HG02678 (cell line): ENCODE measurements around the gene PERM1.
"Not testable (repeated sequence)": the region's sequence is repeated elsewhere in the genome, so short reads cannot be mapped to it uniquely, and the experiment has no call there.

ENCODE experiments used
- ATAC-seq: cut with Tn5 transposase; IDR thresholded peaks from one replicate; pipeline ENCODE4 v1.9.1; 2021; ENCODE audit warnings: mild to moderate bottlenecking, moderate library complexity; ENCODE audit not compliant: unreplicated experiment

PERM1 gene

DNA sequence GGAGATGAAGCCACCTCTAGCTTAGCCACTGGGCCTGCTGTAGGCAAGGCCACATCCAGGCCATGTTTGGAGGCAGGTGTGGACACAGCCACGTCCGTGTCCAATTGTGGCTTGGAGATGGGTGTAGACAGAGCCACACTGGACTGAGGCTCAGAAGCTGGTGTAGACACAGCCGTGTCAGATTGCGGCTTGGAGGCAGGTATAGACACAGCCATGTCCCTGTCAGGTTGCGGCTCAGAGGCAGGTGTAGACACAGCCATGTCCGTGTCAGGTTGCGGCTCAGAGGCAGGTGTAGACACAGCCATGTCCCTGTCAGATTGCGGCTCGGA lies 2.2 kb downstream of the PERM1 start:
- ATAC-seq: no peak

DNA sequence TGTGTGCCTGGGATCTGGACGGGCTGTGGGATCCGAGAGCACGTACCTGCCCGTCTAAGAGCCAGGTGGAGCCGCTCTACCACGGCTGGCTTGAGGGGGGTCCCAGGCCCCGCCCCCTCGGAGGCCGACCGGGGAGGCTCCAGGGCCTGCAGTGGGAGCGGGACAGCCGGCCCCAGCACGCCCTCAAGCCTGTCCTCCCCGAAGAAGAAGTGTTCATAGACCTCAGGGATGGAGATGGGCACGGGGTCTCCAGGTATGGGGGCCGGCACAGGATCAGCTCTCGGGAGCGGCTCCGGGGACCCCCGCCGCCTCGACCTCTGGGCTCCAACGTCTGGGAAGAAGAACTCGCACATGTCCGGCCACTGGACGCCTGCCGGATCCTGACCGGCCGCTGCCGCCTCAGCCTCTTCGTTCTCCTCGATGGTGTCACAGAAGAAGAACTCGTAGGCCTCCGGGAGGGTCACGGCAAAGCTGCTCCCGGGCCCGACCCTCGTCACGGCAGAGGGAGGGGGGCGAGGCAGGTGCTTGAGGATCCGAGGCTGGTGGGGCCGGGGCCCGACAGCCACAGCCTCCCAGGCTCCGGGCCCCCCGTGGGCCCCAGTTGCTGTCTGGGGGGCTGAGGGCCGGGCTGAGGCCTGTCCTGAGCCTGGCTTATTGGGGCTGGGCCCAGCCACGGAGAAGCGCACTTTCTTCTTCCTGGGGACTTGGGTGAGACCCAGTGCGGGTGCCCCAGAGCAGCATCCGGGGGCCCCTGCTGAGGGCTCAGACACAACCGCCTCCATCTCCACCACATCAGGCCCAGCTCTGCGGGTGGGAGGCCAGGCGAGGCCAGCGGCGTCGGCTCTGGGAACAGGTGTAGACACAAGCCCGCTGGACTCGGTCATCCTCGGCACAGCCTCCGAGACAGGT lies 2.8 kb downstream of the PERM1 start:
- no peak for ATAC-seq

DNA sequence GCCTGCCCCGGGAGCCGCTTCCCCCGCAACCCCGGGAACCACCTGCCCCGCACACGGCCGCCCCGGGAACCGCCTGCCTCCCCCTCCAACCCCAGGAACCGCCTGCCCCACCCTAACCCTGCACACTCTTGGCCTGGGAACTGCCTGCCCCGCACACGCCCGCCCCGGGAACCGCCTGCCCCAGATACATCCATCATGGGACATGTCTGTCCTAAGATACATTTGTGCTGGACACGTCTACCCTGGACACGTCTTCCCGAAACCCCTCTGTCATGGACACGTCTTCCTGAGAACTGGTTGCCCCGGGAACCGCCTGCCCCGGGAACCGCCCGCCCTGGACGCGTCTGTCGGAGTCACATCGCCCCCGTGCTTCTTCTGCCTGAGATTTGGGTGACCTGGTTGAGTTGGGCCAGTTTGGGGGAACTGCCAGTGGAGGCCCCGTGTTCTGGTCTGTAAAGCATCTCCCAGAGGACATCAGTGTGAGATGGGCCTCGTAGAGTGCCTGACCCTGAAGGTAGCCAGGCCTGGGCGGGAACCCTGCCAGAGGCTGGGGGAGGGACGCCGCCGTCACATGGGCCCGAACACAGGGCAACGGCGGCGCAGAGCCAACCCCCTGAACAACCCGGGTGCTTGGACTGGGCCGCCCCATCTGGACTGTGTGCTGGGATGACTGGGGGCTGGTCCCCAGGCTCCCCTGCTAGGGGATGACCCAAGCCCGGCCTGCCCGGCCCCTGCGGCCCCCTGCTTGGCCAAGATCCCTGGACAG lies 3.6 kb downstream of the PERM1 start:
- no peak for ATAC-seq

DNA sequence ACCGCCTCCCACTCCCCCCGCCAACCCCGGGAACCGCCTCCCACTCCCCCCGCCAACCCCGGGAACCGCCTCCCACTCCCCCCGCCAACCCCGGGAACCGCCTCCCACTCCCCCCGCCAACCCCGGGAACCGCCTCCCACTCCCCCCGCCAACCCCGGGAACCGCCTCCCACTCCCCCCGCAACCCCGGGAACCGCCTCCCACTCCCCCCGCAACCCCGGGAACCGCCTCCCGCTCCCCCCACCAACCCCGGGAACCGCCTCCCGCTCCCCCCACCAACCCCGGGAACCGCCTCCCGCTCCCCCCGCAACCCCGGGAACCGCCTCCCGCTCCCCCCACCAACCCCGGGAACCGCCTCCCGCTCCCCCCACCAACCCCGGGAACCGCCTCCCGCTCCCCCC lies 5.1 kb downstream of the PERM1 start:
- not testable (repeated sequence) for ATAC-seq

DNA sequence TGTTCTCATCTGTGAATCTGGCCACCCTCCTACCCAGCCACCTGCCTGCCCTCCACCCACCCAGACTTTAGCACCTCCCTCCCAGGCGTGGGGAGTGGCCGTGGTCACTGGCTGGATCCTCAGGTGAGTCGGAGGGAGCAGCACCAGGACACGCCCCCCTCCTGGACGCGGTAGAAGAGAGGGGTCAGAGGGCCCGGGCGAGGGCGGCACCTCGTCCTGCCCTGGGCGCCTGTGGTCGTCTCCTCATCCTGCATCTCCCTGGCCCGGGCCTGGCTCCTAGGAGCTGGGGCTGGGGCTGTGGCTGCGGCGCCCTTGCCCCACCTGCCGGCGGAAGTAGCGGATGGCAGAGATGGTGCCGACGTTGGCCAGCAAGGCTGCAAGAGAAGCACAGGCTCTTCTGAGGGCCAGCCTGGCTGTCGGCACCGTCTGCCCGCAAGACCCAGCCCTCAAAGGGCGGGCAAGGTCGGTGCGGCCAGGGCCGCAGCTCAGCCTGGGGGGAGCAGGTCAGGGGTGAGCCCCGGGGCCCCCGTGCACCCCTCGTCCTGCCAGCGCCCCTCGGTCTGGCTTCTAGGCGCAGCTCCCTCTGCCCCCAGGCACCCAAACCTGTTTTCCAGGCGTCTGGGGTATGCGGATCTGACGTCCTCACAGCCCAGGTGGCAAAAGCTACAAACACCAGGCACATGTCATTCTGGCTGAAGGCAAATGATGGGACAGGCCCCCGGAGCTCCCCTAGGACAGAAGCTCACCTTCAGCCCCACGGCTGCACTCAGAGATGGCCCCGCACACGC lies 5.8 kb downstream of the PERM1 start:
- no peak for ATAC-seq

DNA sequence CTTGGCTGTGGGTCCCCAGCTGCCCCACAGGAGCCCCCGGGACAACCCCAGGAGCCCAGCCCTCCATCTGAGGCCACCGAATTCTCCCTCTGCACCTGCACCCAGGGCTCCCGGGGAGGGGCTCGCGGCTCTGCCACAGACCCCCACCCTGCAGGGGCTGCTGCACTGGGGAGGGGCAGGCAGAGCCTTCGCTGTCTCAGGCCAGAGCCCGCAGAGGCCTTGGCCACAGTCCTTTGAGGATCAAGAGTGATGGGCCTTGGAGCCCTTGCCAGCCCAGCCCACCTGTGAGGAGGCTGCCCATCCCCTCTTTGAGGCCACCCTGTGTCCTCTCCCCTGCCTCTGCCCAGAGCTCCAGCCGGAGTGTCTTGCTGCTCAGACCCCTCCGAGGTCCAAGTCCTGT lies 6.5 kb downstream of the PERM1 start:
- ATAC-seq: no peak

DNA sequence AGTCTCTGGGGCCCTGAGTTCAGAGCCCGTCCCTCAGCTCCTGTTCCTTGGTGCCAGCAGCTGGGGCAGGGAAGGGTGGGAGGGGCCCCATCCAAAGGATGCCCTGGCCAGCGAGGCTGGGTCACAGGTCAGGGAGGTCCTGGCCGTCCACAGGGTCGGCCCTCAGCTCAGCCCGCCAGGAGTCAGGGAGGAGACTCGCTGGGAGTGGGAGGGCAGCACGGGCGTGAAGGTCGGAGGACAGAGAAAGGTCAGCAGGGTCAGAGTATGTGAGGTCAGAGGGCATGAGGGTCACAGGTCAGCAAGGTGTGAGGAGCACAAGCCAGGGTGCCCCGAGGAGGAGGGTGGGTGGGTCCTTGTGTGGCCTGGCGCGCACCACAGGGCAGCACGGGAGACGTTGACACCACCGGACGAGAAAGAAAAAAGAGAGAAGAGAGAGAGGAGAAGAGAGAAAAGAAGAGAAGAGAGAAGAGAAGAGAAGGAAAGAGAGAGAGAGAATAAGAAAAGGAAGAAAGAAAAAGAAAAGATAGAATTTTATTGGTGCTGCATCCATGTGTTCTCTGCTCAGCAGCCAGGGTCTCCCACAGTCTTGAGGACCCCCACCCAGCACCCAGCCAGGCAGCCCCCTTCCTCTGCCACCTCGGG lies 7.1 kb downstream of the PERM1 start:
- no peak for ATAC-seq

DNA sequence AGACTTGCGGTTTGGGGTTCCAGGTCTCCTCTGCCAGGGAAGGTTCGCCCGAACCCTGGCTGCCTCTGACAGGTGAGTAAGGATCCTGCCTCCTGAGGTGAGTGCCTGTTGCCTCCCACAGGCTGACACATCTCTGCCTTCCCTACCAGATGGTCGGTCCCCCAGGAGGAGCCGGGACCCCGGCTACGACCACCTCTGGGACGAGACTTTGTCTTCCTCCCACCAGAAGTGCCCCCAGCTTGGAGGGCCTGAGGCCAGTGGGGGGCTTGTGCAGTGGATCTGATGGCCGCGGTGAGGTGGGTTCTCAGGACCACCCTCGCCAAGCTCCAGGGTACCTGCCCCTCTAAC lies 7.6 kb downstream of the PERM1 start:
- ATAC-seq: no peak

DNA sequence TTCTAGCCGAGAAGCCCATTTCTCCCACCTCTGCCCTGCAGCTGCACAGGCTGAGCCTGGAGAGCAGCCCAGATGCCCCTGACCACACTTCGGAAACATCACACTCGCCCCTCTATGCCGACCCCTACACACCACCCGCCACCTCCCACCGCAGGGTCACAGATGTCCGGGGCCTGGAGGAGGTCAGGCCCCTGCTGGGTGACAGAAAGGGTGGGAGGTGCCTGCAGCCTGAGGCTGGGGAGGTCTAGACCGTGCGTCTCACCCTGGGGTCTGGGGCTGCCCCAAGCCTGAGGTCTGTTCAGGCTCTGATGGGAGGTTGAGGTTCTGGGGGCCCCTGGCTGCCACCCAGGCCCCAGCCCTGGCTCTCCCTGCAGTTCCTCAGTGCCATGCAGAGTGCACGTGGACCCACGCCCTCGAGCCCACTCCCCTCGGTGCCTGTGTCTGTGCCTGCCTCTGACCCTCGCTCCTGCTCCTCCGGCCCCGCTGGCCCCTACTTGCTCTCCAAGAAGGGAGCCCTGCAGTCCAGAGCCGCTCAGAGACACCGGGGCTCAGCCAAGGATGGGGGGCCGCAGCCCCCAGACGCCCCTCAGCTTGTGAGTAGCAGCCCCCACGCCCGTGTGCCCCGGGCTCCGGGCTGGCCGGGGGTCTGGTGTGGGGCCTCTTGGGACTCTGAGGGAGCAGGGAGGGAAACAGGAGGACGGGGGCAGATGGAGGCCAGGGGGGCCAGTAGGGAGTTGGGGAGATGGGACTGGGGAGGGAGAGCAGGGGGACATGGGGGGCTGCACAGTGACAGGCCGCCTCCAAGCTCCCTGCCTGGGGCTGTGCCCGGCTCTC lies 8.2 kb downstream of the PERM1 start:
- no peak for ATAC-seq

DNA sequence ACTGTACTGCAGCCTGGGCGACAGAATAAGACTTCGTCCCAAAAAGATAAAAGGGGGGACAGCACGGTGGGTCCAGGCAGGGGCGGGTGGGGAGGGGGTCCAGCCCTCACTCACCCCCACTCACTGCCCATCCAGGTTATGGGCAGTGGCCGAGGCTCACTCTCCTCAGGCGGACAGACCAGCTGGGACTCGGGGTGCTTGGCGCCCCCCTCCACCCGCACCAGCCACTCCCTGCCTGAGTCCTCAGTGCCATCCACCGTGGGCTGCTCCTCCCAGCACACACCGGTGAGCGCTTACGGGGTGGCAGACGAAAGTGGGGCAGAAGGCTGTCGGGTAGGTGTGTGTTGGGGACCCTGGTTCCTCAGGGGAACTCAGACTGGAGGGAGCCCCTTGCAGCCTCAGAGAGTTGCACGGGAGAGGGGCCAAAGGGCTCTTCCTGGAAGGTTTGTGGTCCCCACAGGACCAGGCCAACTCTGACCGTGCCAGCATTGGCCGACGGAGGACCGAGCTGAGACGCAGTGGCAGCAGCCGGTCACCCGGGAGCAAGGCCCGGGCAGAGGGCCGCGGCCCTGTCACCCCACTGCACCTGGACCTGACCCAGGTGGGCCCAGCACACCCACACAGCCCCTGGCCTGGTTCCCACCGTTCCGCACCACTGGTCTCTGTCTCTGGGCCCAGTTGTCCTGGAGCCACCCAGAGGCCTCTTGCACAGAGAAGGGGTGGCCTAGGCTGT lies 9.0 kb downstream of the PERM1 start:
- no peak for ATAC-seq

DNA sequence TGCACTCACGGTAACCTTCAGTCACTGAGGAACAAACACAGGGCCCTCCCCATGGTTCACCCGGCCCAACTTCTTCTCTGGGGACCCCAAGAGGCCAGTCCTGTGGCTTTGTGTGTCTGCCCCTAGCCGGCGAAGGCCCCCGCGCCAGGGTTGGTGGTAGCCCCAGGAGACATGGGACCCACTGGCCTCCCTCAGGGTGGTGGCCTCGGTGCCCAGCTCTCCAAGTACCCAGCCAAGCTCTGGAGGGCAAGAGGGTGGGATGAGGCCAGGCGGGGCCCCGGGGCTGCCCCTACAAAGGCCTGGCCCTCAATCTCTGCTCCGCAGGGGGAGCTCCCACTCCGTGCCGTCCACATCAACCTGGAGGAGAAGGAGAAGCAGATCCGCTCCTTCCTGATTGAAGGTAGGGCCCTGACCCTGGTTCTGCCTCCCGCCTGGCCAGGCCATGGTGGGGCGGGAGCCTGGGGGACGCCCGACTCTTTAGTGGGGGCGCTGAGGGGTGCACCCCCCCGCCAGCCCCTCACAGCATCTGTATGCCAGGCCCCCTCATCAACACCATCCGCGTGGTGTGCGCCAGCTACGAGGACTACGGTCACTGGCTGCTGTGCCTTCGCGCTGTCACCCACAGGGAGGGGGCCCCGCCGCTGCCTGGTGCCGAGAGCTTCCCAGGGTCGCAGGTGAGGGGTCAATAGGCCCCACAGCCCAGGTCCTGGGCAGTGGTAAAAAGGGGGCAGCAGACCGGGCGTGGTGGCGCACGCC lies 10.0 kb downstream of the PERM1 start:
- ATAC-seq: no peak

DNA sequence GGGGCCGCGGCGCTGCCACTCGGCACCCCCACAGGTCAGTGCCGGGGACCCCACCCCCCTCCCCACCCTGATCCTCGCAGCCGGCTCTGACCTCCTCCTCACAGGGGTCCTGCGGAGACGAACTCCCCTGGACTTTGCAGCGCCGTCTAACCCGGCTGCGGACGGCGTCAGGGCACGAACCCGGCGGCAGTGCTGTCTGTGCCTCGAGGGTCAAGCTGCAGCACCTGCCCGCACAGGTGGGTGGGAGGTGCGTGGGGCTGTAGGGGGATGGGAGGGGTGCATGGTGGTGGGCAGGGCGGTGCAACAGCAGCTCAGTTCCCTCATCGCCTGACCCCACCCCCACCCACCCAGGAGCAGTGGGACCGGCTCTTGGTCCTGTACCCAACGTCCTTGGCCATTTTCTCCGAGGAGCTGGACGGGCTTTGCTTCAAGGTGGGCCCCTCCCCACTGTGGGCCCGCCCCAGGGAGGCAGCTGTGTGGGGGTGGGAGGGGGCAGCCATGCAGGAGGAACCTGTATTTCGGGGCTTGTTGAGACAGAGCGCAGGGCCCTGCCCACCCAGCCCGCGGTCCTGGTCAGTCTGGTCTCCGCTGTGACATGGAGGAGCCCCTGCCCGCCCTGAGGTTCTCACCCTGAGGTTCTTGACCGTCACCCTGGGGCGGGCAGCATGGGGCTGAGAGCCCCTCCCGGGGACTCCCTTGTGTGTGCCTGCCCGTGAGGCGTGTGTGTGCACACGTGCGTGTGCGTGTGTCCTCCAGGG lies 10.7 kb downstream of the PERM1 start:
- ATAC-seq: no peak

DNA sequence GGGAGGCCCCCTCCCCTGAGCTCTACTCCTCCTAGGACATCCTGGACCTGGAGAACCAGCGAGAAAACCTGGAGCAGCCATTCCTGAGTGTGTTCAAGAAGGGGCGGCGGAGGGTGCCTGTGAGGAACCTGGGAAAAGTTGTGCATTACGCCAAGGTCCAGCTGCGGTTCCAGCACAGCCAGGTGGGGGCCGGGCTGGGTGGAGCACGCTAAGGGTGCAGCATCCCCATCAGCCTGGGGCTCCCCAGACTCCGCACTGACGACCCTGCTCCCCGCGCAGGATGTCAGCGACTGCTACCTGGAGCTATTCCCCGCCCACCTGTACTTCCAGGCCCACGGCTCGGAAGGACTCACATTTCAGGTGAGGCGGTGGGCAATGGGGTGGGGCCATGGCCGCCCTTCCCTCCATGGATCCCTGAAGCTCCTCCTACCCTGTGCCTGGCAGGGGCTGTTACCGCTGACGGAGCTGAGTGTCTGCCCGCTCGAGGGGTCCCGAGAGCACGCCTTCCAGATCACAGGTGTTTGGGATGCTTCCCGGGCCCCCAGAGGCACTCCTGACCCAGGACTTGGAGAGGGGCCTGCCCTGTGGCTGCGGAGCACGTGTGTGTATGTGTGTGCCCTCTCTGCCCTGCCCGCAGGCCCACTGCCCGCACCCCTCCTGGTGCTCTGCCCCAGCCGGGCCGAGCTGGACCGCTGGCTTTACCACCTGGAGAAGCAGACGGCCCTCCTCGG lies 11.5 kb downstream of the PERM1 start:
- ATAC-seq: no peak

DNA sequence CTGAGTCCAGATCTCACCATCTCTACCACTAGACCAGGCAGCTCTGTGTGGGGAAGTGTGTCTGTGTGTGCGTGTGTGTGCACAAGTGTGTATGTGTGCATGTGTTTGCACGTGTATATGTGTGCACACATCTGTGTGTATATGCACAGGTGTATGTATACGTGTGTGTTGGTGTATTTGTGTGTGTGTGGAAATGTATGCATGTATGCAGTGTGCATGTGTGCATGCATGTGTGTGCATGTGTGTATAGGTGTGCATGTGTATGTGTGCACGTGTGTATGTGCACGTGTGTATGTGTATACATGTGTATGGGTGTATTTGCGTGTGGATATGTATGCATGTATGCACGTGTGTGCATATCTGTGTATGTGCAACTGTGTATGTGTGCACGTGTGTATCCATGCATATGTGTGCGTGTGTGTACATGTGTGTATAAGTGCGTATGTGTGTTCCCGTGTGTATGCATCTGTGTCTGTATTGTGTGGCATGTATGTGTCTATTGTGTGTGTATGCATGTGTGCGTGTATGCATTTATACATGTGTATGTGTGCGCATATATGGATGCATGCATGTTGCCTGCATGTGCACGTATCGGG lies 12.5 kb downstream of the PERM1 start:
- no peak for ATAC-seq

DNA sequence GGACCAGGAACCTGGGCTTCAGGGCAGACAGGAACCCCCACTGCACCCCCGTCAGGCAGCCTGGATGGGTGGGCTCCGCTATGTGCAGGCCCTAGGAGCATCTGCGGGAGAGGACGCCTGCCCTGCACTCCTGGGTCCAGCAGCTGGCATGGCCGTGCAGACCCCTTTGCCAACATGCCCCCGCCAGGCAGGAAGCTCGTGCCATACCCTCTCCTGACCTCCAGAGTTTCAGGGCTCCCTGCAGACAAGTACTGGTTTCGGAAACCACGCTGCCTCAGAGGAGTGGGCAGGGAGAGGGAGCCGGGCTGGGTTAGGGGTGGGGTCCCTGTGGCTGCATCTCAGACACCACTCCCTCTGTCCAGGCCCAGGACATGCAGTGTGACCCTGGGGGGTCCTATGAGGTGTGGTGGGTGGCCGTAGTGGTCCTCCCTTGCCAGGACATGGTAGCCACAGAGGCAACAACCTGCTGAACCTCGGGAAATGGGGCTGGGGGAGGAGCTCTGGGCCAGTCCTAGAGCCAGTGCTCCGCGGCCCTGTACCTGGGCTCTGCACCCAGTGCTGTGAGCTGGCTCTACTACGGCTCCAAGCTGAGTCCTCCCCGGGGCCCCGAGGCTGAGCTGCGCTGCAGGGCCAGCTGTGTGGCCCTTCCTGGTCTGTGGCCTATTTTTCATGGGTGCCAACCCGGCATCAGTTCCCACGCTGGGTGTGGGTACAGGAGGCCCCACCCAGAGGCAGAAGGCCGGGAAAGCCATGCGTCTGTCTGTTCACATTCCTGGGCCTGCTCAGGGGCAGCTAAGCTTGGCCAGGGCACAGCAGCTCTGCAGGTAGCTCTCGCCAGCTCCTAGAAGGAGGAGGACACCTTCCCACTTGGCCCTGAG lies 14.2 kb downstream of the PERM1 start:
- no peak for ATAC-seq

DNA sequence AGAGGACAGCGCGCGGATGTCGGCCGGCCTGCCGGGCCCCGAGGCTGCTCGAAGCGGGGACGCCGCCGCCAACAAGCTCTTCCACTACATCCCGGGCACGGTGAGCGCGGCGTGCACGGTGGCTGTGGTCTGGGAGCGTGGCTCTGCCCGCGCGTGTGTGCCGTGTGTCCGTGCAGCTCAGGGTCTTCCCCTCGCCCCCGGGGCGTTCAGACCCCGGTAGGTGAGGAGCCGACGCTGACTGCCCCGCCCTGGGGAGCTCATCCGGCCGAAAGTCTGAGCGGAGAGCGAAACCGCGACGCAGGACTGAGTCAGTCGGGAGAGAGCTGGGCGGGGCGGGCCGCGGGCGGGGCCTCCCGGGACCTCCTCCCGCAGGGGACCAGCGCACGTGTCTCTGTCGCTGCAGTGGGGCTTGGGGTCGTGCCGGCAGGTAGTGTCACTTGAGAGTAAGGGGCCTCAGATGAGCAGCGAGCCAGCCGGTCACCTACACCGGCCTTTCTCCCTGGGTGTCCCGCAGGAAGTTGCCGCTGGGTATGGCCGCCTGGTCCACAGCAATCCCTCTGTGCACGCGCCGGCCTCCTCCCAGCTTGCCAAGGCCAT lies 15.1 kb downstream of the PERM1 start:
- peak; percentile 76 for ATAC-seq
